Islet precursor cell (in vitro differentiated cells): ENCODE results near the gene SEPTIN2.
A peak's percentile ranks its signal among the peaks of the same experiment; 100 is the strongest.
"Not testable (repeated sequence)": the region's sequence is repeated elsewhere in the genome, so short reads cannot be mapped to it uniquely, and the experiment has no call there.

Experiments
- DNase-seq: peaks from one replicate; pipeline ENCODE4 v3.0.0-alpha.2; 2018

The SEPTIN2 gene

GRCh38 chr2:241315879-241316631 is at the start of gene SEPTIN2:
Gene SEPTIN2, plus strand, starts transcription at chr2:241315925. Its CDS starts 8,308 bp downstream, at chr2:241324233.
- DNase-seq, result no peak

GRCh38 chr2:241267249-241268067 is 48.3 kb upstream of the SEPTIN2 start:
- no peak for DNase-seq

GRCh38 chr2:241268306-241268705 is 47.4 kb upstream of the SEPTIN2 start:
- no peak for DNase-seq

- DNase-seq, result peak; percentile 93
Observed at GRCh38 chr2:241268716-241269445, 46.8 kb upstream of the SEPTIN2 start.

GRCh38 chr2:241269707-241270520 is 45.8 kb upstream of the SEPTIN2 start:
- DNase-seq, result peak; percentile 69

GRCh38 chr2:241270531-241270930 is 45.2 kb upstream of the SEPTIN2 start:
- no peak for DNase-seq

GRCh38 chr2:241271706-241272302 is 43.9 kb upstream of the SEPTIN2 start:
- DNase-seq, result peak; percentile 81

GRCh38 chr2:241272303-241273209 is 43.2 kb upstream of the SEPTIN2 start:
- DNase-seq, result peak; percentile 71

GRCh38 chr2:241273210-241274020 is 42.3 kb upstream of the SEPTIN2 start:
- DNase-seq, result no peak

GRCh38 chr2:241274127-241274526 is 41.6 kb upstream of the SEPTIN2 start:
- DNase-seq, result peak; percentile 64

- no peak for DNase-seq
Observed at GRCh38 chr2:241275504-241275903, 40.2 kb upstream of the SEPTIN2 start.

GRCh38 chr2:241275910-241276309 is 39.8 kb upstream of the SEPTIN2 start:
- no peak for DNase-seq

GRCh38 chr2:241278306-241278705 is 37.4 kb upstream of the SEPTIN2 start:
- DNase-seq, result not testable (repeated sequence)

GRCh38 chr2:241279413-241279812 is 36.3 kb upstream of the SEPTIN2 start:
- peak; percentile 87 for DNase-seq

GRCh38 chr2:241279828-241280227 is 35.9 kb upstream of the SEPTIN2 start:
- no peak for DNase-seq

GRCh38 chr2:241280291-241280690 is 35.4 kb upstream of the SEPTIN2 start:
- no peak for DNase-seq

- no peak for DNase-seq
Observed at GRCh38 chr2:241282555-241282954, 33.2 kb upstream of the SEPTIN2 start.

- no peak for DNase-seq
Observed at GRCh38 chr2:241285596-241285995, 30.1 kb upstream of the SEPTIN2 start.

- DNase-seq, result no peak
Observed at GRCh38 chr2:241286348-241287090, 29.2 kb upstream of the SEPTIN2 start.
